ENCODE measurements around the gene RAD51B.
"Not testable (repeated sequence)": the region's sequence is repeated elsewhere in the genome, so short reads cannot be mapped to it uniquely, and the experiment has no call there.

Gene RAD51B

DNA sequence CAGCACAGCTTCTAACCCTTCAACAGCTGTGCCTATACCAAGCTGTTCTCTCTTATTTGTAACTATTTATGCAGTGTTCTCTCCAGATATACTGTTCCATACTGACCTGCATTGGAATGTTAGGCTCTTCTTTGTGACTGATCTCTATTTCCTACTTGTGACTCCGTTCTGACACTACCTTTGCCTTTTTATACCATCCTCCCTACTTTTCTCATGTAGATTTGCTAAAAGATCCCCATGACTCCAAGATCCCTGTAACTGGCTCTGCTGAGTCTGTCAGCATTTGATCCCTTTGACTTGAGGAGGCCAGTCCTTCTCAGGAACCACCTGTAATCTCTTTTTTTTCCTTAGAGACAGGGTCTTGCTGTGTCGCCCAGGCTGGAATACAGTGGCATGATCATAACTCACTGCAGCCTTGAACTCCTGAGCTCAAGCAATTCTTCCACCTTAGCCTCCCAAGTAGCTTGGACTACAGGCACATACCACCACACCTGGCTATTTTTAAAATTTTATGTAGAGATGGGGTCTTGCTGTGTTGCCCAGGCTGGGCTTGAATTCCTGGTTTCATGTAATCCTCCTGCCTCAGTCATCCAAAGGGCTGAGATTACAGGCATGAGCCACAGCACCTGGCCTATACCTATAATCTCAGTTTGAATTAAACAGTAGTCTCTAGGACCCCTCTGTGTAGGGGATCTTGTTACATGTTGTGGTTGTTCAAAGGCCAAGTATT is 605.0 kb downstream of the RAD51B start:
- no peak for DNase-seq

- DNase-seq = no peak
Measured at GRCh38 chr14:68426661-68427549, 607.3 kb downstream of the RAD51B start.

DNA sequence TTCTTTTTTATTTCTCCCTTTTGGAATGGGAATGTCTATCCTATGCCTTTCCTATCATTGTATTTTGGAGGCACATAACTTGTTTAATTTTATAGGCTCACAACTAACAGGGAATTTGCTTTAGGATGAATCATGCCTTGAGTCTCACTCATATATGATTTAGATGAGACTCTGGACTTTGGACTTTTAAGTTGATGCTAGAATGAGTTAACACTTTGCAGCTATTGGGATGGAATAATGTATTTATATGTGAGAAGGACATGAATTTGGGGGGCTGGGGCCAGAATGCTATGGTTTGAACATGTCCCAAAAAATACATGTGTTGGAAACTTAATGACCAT is 607.9 kb downstream of the RAD51B start:
- no peak for DNase-seq

GRCh38 chr14:68428900-68429299 is 609.3 kb downstream of the RAD51B start:
- DNase-seq = not testable (repeated sequence)

- DNase-seq = not testable (repeated sequence)
Measured at GRCh38 chr14:68434173-68434572, 614.6 kb downstream of the RAD51B start.

DNA sequence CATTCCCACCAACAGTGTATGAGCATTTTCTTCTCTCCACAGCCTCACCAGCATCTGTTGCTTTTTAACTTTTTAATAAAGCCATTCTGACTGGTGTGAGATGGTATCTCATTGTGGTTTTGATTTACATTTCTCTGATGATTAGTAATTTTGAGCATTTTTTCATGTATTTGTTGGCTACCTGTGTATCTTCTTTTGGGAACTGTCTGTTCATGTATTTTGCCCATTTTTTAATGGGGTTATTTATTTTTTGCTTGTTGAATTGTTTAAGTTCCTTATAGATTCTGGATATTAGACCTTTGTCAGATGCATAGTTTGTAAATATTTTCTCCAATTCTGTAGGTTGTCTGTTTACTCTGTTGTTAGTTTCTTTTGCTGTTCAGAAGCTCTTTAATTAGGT is 616.1 kb downstream of the RAD51B start:
- DNase-seq = not testable (repeated sequence)

GRCh38 chr14:68439676-68440075 is 620.1 kb downstream of the RAD51B start:
- peak; percentile 71 for DNase-seq

GRCh38 chr14:68440820-68441219 is 621.2 kb downstream of the RAD51B start:
- no peak for DNase-seq

- DNase-seq = no peak
Measured at GRCh38 chr14:68441542-68441941, 622.0 kb downstream of the RAD51B start.

GRCh38 chr14:68442828-68443629 is 623.5 kb downstream of the RAD51B start:
- DNase-seq = peak; percentile 57

DNA sequence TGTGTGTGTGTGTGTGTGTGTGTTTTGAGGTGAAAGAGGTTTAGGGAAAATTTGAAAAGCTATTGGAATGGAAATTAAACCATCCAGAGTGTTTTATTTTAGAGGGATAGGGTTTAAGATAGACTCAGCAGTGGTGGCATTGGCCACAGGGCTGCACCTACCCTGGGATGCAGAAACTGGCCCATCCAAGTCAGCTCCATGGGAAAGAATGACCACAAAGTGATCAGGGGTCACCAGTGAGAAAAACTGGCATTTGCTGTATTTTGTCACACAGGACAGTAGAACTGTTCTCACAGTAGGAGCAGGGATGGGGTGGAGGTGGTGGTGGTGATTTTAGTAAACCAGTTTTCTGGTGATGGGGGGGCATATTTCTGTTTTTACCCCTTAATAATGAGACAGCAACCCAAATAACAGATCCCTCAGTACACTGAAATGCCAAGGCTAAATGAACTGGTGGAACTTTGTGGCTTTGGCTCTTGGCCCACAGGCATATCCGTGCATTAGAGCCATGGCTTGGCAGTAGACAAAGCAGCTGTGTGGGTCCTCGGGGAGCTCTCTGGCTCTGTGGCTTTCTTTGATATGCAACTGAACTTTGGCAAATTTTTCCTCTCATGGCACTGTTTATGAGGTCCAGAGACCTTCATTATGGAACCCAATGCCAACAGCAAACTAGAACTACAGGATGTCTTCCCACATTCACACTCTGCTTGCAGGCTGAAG is 625.0 kb downstream of the RAD51B start:
- DNase-seq = peak; percentile 89

DNA sequence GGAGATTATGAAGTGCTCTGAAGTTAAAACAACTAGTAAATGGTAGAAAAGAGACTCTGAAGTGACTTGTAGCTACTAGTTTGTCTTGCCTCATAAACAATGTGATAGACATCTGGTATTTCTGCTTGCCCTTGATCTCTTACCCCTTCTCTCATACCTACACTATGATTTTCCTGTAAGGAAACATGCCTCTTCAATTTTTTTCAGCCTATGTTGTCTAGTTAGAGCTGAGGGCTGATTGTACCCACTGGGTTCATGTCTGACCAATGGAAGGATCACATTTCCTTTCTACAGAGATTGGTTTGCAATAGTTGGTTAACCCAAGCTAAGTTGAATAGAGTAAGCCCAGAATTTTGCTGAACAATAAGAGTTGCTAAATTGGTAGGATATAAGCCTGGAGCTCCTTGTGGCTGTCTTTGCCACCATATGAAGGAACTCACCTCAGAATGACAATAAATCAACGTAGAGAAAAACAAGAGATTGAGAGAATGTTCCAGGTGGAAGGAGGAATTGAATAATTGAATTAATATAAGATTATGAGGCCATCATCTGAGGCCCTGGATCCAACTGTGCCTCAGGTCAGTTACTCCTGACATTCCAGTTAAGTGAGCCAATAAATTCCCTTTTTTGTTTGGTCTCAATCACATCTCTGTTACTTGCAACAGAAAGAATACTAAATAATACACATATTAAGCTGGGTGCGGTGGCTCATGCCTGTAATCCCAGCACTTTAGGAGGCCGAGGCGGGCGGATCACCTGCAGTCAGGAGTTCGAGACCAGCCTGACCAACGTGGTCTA is 626.9 kb downstream of the RAD51B start:
- DNase-seq = no peak

GRCh38 chr14:68447581-68448251 is 628.1 kb downstream of the RAD51B start:
- DNase-seq = no peak

GRCh38 chr14:68448252-68448902 is 628.8 kb downstream of the RAD51B start:
- no peak for DNase-seq

DNA sequence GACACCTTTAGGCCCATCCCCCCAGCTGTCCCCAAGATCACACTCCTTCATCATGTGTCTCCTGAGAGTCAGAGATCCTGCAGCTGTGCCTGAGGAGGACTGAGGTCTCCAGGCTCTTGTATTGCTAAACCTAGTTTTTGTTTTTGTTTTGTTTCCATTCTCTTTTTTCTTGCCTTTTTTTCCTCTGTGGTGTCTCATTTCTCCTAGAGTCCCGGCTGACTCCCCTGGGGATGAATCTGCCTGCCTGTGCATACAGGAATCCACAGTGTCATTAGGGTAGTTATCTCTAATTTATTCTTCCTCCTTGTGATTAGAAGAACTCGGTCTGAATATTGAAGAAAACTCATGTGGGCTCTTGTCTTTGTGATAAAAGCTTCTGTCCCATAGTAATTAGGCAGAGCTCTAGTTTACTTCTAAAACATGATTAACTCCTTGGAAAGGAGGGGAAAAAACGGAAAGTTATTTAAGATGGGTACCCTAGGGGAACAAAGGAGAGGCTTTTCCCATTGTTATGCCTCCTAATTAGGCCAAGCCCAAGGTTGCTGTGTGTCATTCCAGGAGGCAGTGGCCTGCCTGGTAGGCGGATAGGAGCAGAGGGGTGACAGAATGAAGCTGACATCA is 630.1 kb downstream of the RAD51B start:
- no peak for DNase-seq

GRCh38 chr14:68450391-68451120 is 631.0 kb downstream of the RAD51B start:
- DNase-seq = no peak

DNA sequence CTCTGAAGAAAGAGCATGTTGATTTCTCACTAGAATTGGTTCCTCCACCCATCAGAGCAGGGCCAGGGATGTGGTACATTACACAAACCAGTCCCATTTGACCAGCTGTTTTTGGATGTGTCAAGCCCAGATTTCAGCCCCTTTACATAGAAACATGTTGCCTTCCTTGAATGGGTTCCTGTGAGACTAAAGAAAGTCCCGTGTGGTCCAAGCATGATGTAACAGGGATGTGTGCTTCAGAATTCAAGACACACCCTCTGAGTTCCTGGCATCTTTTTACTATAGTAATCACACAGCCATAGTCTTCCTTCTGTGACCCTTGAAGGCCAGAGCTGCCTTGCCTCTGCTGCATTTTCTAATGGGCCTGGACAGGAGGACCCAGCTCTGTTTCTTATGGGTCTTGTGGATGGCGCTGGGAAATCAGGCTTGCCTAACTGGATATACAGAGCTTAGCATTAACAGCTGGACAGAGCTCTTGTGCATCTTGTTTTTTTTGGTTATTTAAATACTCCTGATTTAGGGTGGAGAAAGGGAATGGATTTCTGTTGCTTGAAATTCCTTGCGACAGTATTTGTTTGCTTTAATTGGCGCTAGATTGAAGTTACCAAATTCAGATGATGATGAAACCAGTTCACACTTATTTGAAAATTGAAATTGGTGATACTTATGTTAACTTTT is 632.3 kb downstream of the RAD51B start:
- DNase-seq = peak; percentile 60

DNA sequence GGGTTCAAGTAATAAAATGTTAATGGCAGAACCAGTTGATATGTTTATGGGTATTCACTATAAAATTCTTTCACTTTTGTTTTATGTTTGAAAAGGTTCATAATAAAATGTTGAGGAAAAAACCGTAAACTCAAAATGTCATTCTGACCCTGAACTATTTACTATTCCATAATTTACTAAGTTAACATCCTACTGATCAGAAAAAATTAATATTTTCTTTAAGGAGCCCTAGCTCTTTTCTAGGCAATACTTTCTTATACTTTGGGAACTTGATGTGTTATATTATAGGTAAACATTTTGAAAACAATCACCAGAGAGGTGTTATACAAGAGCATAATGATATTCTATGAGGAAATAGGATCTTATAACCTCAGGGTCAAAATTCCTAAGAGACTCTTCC is 638.7 kb downstream of the RAD51B start:
- DNase-seq = no peak

Data from femur (tissue), 1 donor.